Measurements from ENCODE around the gene LHFPL2. TPM values are rescaled to one million over a fixed set of nuclear protein-coding genes. Genes with fewer than 3 reads are reported as not detected.

LHFPL2 gene
- total and polyA plus RNA-seq, 9 of the 15 experiments (the other 6 are each of a cell fraction or from before 2014, with no cell fraction given): 1.0 to 6.6 (median 4.6) TPM

GRCh38 chr5:78499485-78499884 lies 149.1 kb downstream of the LHFPL2 start:
- ATAC-seq (no peak), DNase-seq (ENCODE audit: extremely low read depth in 1 of 4, low spot score in 3 of 4) (no peak), FAIRE-seq (no peak)

More at GRCh38 chr5:78499485-78499884, 149.1 kb downstream of the LHFPL2 start:
- POLR2A ChIA-PET: no interaction called here
- H3K27me3 ChIP-seq (ENCODE audit: control insufficient read depth in 2 of 2, insufficient read depth in 2 of 2, low read length in 2 of 2): no peaks in the 10 kb centered on the region
- no peaks in the 10 kb centered on the region for H3K9me3 ChIP-seq (replicated peaks; ENCODE audit: control insufficient read depth, insufficient read depth, low read depth, low read length)
- no peak overlapping the region for H3K9ac ChIP-seq (ENCODE audit: insufficient read depth in 1 of 2, low read depth in 2 of 2, low read length in 2 of 2)
- no peak for TF ChIP-seq DMBX1 (CRISPR knock-in tag; IDR thresholded peaks at IDR 0.05; ENCODE audit: borderline replicate concordance)
- no peak for TF ChIP-seq ZNF766 (CRISPR knock-in tag; conservative IDR thresholded peaks at IDR 0.05)
- TF ChIP-seq GTF2B (IDR thresholded peaks at IDR 0.05; ENCODE audit: extremely low read depth, insufficient read length): no peak
- TF ChIP-seq ESRRA (IDR thresholded peaks at IDR 0.05; ENCODE audit: borderline replicate concordance, low read depth): peak; percentile 69; the same call in 1 of the 2 replicates
- no peak for TF ChIP-seq SNRNP70 (optimal IDR thresholded peaks at IDR 0.05; ENCODE audit: low read depth, low read length)
- peak in 1 of 2 experiments; percentile 23; a peak in 1 of 4 replicates for TF ChIP-seq RCOR1 (IDR thresholded peaks at IDR 0.05; ENCODE audit: borderline replicate concordance in 1 of 2, low read depth in 2 of 2, low read length in 2 of 2)
- TF ChIP-seq HES1 (IDR thresholded peaks at IDR 0.05; ENCODE audit: low read depth): peak; percentile 46; the same call in 1 of the 2 replicates
- TF ChIP-seq CEBPB (tag; IDR thresholded peaks at IDR 0.05): peak; percentile 32; the same call in 1 of the 2 replicates
- CTCF ChIA-PET (ENCODE audit: low intra/inter-chr PET ratio): no interaction called here
- no peaks in the 10 kb centered on the region for H3K9me1 ChIP-seq (ENCODE audit: control insufficient read depth, insufficient read depth, low read length)
- 0% methylated on average over 1 of the region's 1 CpG for WGBS (ENCODE audit: insufficient coverage, low coverage, missing lambda C conversion rate)
- in situ Hi-C loops (cut with MboI): no loop called here
- H3K36me3 ChIP-seq (ENCODE audit: control insufficient read depth, insufficient read depth, low read length): no peaks in the 10 kb centered on the region
- H3K4me2 ChIP-seq (ENCODE audit: insufficient read depth, low read length): no peak overlapping the region; the same call in 1 of the 2 replicates
- no peaks in the 10 kb centered on the region for H4K20me1 ChIP-seq (replicated peaks; ENCODE audit: control insufficient read depth, insufficient read depth, low read length)
- H3K4me3 ChIP-seq: no peak overlapping the region
- intact Hi-C loops (cut with micrococcal nuclease): no loop called here
- H2AFZ ChIP-seq (ENCODE audit: low read depth, low read length): no peak overlapping the region
- peaks cover 3 to 9% of the 10 kb centered on the region in 2 experiments; a peak in 3 of 5 replicates for H3K4me1 ChIP-seq (replicated peaks in 1 of 2; ENCODE audit: control insufficient read depth in 2 of 2, insufficient read depth in 2 of 2, low read length in 2 of 2)
- BruUV-seq (replicated peaks): no TSS peak
- peaks cover 5% of the 10 kb centered on the region; the same call in 2 of the 3 replicates for H3K79me2 ChIP-seq (ENCODE audit: control insufficient read depth, insufficient read depth, low read length)
- H3K27ac ChIP-seq (ENCODE audit: extremely low read depth, low read depth, low read length): no peak overlapping the region

Data from K562 (cell line).